PC-3 (cell line): ENCODE data around the gene MPPED2. TPM values are rescaled to one million over a fixed set of nuclear protein-coding genes. Genes with fewer than 3 reads are reported as not detected.

Experiments used
- ATAC-seq: fragments of 200-7000 bp; cut with Tn5 transposase; 2 replicates; pipeline ENCODE4 v1.9.1; 2020; ENCODE audit warnings: mild to moderate bottlenecking, moderate library complexity
- BruUV-seq: library from RNA; stranded (reverse); fragments of 400-500 nt; replicated peaks from 2 replicates; lab custom pipeline; 2021; lab: Mats Ljungman, UMichigan
- CTCF ChIA-PET: fragments of 300-600 bp; sonication (Branson Sonifier 250); formaldehyde crosslinking; loops from one replicate; lab custom pipeline; 2022; ENCODE audit warnings: antibody characterized with exemption; lab: Charles Lee
- POLR2A ChIA-PET: fragments of 300-600 bp; sonication (Branson Sonifier 250); formaldehyde crosslinking; loops from one replicate; lab custom pipeline; 2022; ENCODE audit warnings: antibody characterized with exemption; ENCODE audit not compliant: unreplicated experiment; lab: Charles Lee
- DNase-seq: peaks from one replicate; pipeline ENCODE4 v3.0.0-alpha.2; 2015
- H2AFZ ChIP-seq: fragments of 300-600 bp; sonication (generic); 2 replicates; pipeline ENCODE4 v1.6.0; 2016; ENCODE audit warnings: antibody characterized with exemption, low read length
- H3F3A ChIP-seq: fragments of 300-600 bp; sonication (generic); one replicate; pipeline ENCODE4 v1.6.0; 2017; ENCODE audit warnings: antibody characterized with exemption, low read length, control low read depth, mild to moderate bottlenecking; ENCODE audit not compliant: unreplicated experiment
- H3K27ac ChIP-seq: fragments of 300-600 bp; sonication (generic); 2 replicates; pipeline ENCODE4 v1.5.1; 2016; ENCODE audit warnings: mild to moderate bottlenecking, low read length
- H3K27me3 ChIP-seq: fragments of 300-600 bp; sonication (generic); 2 replicates; pipeline ENCODE4 v1.6.1; 2016; ENCODE audit warnings: low read length, mixed read lengths
- H3K36me3 ChIP-seq: fragments of 300-600 bp; sonication (generic); 2 replicates; pipeline ENCODE4 v1.6.1; 2016; ENCODE audit warnings: low read depth, mixed run types, low read length, mixed read lengths
- H3K4me1 ChIP-seq: fragments of 300-600 bp; sonication (generic); 2 replicates; pipeline ENCODE4 v1.5.1; 2016; ENCODE audit warnings: low read length; ENCODE audit not compliant: insufficient read depth
- H3K4me2 ChIP-seq: fragments of 300-600 bp; sonication (generic); 2 replicates; pipeline ENCODE4 v1.6.0; 2016; ENCODE audit warnings: low read length
- H3K4me3 ChIP-seq: fragments of 300-600 bp; sonication (generic); 2 replicates; pipeline ENCODE4 v1.5.1; 2016; ENCODE audit warnings: mild to moderate bottlenecking, low read length, mixed read lengths
- H3K79me2 ChIP-seq: fragments of 300-600 bp; sonication (generic); 2 replicates; pipeline ENCODE4 v1.6.1; 2017; ENCODE audit warnings: low read length, mixed read lengths
- H3K9ac ChIP-seq: fragments of 300-600 bp; sonication (generic); 2 replicates; pipeline ENCODE4 v1.6.0; 2016; ENCODE audit warnings: mild to moderate bottlenecking, low read length
- H3K9me2 ChIP-seq: fragments of 300-600 bp; sonication (generic); replicated peaks from 2 replicates; pipeline ENCODE4 v1.6.1; 2016; ENCODE audit warnings: mixed run types, low read length, mixed read lengths
- H3K9me3 ChIP-seq: fragments of 300-600 bp; sonication (generic); 2 replicates; pipeline ENCODE4 v1.6.1; 2016; ENCODE audit warnings: low read length, mixed read lengths
- H4K20me1 ChIP-seq: fragments of 300-600 bp; sonication (generic); 2 replicates; pipeline ENCODE4 v1.6.1; 2016; ENCODE audit warnings: low read length, mixed read lengths
- CTCF ChIP-seq: fragments of 300-600 bp; sonication (generic); conservative IDR thresholded peaks from 2 replicates; pipeline ENCODE4 v1.5.1; 2017; ENCODE audit warnings: antibody characterized with exemption, low read depth, mild to moderate bottlenecking, low read length
- EZH2 ChIP-seq: fragments of 300-600 bp; sonication (generic); IDR thresholded peaks from one replicate; pipeline ENCODE4 v1.6.1; 2017; ENCODE audit warnings: antibody characterized with exemption, mild to moderate bottlenecking, low read length; ENCODE audit not compliant: unreplicated experiment
- EZH2phosphoT487 ChIP-seq: fragments of 300-600 bp; sonication (generic); IDR thresholded peaks from 2 replicates; pipeline ENCODE4 v1.6.1; 2018; ENCODE audit warnings: mild to moderate bottlenecking, antibody characterized with exemption, low read length, borderline replicate concordance
- intact Hi-C: fragments of 100-400 bp; cut with micrococcal nuclease; formaldehyde crosslinking; loops from 2 replicates; pipeline ENCODE4 v1.9.0; 2023
- total RNA-seq: library from RNA; depleted of rRNA; stranded (reverse); fragments of >200 nt; gene quantifications from 2 replicates; pipeline ENCODE4 v1.2.3, GENCODE V29; 2014

Gene MPPED2
- total RNA-seq, 1 experiment from 2014 or later = not detected

GRCh38 chr11:30446520-30446919 is 139.6 kb downstream of the MPPED2 start:
- intact Hi-C loops = no loop called here
- H3F3A ChIP-seq = no peaks in the 10 kb centered on the region
- H3K9me3 ChIP-seq = no peaks in the 10 kb centered on the region
- H3K36me3 ChIP-seq = no peaks in the 10 kb centered on the region
- no peak overlapping the region for H3K4me2 ChIP-seq
- ATAC-seq (no peak), DNase-seq (no peak)
- TF ChIP-seq EZH2 (no peak), EZH2phosphoT487 (no peak), CTCF (no peak)
- no peaks in the 10 kb centered on the region for H3K79me2 ChIP-seq
- no peaks in the 10 kb centered on the region for H4K20me1 ChIP-seq
- H2AFZ ChIP-seq = no peak overlapping the region
- BruUV-seq = no TSS peak
- CTCF ChIA-PET = no interaction called here
- no peaks in the 10 kb centered on the region for H3K4me1 ChIP-seq
- H3K9ac ChIP-seq = no peak overlapping the region
- no peak overlapping the region for H3K4me3 ChIP-seq
- POLR2A ChIA-PET = no interaction called here
- H3K9me2 ChIP-seq = no peaks in the 10 kb centered on the region
- no peak overlapping the region for H3K27ac ChIP-seq
- H3K27me3 ChIP-seq = peaks cover 26% of the 10 kb centered on the region

GRCh38 chr11:30445056-30445455 is 141.1 kb downstream of the MPPED2 start:
- Histone ChIP-seq H2AFZ (no peak overlapping the region), H3K4me2 (no peak overlapping the region), H3K27me3 (peaks cover 27% of the 10 kb centered on the region), H3K27ac (no peak overlapping the region), H3K4me3 (no peak overlapping the region), H3F3A (no peaks in the 10 kb centered on the region), H3K9me3 (no peaks in the 10 kb centered on the region), H3K9ac (no peak overlapping the region), H3K79me2 (no peaks in the 10 kb centered on the region), H3K36me3 (no peaks in the 10 kb centered on the region), H3K4me1 (no peaks in the 10 kb centered on the region), H3K9me2 (no peaks in the 10 kb centered on the region), H4K20me1 (no peaks in the 10 kb centered on the region)
- POLR2A ChIA-PET = no interaction called here
- ATAC-seq (no peak), DNase-seq (no peak)
- CTCF ChIA-PET = no interaction called here
- no TSS peak for BruUV-seq
- intact Hi-C loops = no loop called here
- TF ChIP-seq EZH2 (no peak), CTCF (no peak), EZH2phosphoT487 (no peak)

DNA sequence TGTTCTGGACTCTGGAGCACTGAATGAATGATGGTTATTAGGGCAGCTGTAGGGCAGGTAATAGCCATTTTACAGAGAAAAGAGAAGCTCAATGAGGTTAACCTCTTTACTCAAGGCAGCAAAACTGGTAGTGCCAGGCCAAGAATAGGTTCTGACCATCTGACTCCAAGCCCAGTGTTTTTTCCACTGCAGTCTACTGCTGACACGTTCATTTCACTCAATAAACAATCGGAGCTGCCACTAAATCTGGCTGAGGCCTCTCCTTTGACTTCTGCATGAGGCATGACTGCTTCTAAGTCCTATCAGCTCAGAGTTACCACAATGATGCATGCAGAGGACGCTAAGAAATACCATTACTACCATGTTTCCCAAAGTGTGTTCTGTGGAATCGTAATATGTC is 145.6 kb downstream of the MPPED2 start:
- no peak overlapping the region for H3K9ac ChIP-seq
- intact Hi-C loops = no loop called here
- H3K4me1 ChIP-seq = no peaks in the 10 kb centered on the region
- ChIA-PET CTCF (no interaction called here), POLR2A (no interaction called here)
- no peaks in the 10 kb centered on the region for H3K79me2 ChIP-seq
- DNase-seq (no peak), ATAC-seq (no peak)
- no peaks in the 10 kb centered on the region for H3K9me2 ChIP-seq
- H3K27ac ChIP-seq = no peak overlapping the region
- H3K4me2 ChIP-seq = no peak overlapping the region
- H3F3A ChIP-seq = no peaks in the 10 kb centered on the region
- H3K36me3 ChIP-seq = no peaks in the 10 kb centered on the region
- no peaks in the 10 kb centered on the region for H4K20me1 ChIP-seq
- no peaks in the 10 kb centered on the region for H3K9me3 ChIP-seq
- TF ChIP-seq EZH2 (no peak), EZH2phosphoT487 (no peak), CTCF (no peak)
- H2AFZ ChIP-seq = no peak overlapping the region
- peaks cover 14% of the 10 kb centered on the region; the same call in 1 of the 2 replicates for H3K27me3 ChIP-seq
- no TSS peak for BruUV-seq
- no peak overlapping the region for H3K4me3 ChIP-seq
